ENCODE results near the gene LMF1.

LMF1 gene

DNA sequence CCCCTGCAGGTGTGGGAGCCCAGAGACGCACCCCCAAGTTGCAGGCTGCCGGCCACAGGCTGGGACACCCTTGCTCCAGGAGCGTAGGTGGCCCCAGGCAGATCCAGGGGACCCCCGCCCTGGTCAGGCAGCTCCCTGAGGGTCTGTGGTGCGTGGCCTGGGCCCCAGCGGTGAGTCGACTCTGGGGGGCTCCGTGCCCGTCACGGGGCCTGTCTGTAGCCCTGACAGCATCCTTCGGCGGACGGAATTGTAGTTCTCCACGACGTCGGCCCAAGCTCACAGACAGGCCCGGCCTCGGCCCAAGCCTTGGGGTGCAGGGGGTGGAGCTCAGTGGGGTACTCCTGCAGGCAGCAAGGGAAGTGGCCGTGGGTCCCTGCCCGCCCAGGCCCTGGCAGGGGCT, 82.9 kb downstream of the LMF1 start:
- TF ChIP-seq, protein P1, sequence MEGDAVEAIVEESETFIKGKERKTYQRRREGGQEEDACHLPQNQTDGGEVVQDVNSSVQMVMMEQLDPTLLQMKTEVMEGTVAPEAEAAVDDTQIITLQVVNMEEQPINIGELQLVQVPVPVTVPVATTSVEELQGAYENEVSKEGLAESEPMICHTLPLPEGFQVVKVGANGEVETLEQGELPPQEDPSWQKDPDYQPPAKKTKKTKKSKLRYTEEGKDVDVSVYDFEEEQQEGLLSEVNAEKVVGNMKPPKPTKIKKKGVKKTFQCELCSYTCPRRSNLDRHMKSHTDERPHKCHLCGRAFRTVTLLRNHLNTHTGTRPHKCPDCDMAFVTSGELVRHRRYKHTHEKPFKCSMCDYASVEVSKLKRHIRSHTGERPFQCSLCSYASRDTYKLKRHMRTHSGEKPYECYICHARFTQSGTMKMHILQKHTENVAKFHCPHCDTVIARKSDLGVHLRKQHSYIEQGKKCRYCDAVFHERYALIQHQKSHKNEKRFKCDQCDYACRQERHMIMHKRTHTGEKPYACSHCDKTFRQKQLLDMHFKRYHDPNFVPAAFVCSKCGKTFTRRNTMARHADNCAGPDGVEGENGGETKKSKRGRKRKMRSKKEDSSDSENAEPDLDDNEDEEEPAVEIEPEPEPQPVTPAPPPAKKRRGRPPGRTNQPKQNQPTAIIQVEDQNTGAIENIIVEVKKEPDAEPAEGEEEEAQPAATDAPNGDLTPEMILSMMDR (IDR thresholded peaks at IDR 0.05): no peak

DNA sequence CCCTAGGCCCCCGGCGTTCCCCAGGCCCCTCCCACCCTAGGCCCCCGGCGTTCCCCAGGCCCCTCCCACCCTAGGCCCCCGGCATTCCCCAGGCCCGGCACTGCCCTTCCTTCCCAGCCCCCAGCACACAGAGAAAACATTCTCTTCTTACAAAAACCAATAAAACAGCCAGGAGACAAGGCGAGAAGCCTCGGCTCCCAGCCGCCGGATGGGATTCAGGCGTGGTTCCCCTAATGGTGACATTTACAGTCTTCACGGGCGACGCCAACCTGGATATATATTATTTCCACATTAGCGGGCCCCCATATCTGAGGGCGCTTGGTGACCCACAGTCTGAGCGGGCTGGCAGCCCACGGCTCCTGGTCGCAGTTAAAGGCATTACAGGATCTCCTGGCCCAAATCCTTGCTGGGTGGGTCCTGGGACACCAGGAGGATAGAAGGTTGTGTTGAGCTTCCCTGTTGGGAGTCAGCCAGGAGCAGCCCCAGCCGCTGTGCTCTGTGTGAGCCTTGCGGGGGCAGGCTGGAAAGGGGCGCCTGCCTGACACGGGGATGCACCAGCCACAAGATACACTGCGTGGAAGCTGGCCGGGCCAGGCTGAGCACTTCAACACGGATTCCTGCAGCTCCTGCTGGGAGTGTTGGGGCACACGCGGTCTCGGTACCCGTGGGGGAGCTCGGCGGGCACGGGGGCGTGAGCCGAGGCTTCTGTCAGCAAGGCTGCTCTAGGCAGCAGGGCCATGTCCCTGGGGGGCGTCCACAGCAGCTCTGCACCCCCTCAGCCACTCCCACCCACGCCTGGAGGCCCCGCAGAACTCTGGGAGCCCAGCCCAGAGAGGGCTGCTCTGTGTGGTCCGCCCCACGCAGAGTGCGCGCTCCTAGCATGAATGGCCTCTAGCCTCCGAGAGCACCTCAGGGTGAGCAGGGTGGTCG, 83.7 kb downstream of the LMF1 start:
- TF ChIP-seq, protein P1 (IDR thresholded peaks at IDR 0.05): no peak

DNA sequence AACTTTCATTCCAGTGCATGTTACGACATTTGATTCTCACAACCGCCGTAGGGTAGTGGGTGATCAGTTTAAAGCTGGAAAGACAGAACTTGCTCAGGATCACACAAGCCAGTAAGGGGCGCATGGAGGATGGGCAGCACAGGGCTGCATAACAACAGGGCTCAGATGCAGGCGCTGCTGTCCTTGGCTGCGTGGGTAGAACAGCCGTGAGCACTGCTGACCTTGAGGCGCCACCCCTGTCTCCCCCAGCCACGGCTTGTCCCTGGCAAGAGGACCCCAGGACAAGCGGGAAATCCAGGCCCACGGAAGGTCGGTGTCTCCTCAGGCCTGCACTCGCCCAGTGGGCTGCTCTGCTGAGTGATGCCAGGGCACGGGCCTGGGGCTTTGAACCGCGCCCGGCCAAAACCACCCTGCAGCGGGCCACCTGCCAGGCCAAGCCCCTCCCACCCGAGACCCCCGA, 84.7 kb downstream of the LMF1 start:
- TF ChIP-seq, protein P1 (IDR thresholded peaks at IDR 0.05): no peak

DNA sequence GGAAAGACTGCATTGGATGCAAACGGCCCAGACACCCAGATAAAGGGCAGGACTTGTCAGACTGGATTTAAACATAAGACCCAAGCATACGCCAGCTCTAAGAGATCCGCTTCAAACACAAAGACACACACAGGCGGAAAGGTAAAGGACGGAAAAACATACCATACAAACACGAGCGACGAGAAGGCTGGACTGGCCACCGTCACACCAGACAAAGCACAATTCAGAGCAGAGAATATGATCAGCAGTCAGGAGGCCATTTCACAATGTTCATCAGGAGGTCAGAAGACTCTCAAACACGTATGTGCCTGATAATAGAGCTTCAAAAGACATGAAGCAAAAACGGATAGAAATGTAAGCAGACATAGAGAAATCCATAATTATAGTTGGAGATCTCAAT, 85.4 kb downstream of the LMF1 start:
- TF ChIP-seq, protein P1 (IDR thresholded peaks at IDR 0.05): no peak

DNA sequence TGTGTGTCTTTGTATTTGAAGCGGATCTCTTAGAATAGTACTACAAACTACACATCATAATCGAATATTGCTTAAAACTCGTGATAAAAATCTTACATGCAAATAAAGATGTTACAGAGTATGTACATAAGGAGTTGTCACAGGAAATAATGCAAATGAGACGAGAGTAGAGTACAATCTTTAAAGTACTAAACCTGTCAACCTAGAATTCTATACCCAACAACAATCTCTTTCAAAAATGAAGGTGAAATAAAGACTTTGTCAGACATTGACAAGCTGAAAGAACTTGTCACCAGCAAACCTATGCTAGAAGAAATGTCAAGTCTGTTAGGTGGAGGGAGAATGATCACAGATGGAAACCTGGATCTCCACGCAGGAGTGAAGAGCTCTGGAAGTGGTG, 86.6 kb downstream of the LMF1 start:
- TF ChIP-seq, protein P1 (IDR thresholded peaks at IDR 0.05): no peak

DNA sequence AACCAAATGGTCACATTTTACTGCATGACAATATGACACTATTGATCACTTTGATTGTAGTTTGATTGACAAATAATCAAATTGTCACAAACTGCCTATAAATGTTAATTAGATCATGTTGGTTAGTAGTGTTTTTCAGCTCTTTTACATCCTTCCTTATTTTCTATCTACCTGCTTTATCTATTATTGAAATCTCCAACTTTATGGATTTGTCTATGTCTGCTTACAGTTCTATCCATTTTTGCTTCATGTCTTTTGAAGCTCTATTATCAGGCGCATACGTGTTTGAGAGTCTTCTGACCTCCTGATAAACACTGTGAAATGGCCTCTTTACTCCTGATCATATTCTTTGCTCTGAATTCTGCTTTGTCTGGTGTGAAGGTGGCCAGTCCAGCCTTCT, 87.0 kb downstream of the LMF1 start:
- TF ChIP-seq, protein P1 (IDR thresholded peaks at IDR 0.05): no peak

DNA sequence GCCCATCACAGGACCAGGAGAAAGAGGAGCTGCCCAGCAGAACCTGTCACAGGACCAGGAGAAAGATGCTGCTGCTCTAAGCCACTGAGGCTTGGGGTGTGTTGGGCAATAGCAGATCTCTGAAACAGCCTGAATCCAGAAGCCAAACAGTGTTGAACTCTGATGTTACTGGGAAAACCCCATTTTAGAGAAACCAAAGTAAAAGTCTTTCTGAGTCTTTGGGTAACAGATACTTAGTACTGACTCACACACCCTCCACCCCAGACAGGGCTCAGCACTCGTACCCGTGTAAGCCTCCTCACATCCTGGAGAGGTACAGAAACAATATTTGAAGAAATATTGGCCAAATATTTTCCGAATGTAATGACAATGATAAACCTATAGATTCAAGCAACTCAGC, 87.4 kb downstream of the LMF1 start:
- TF ChIP-seq, protein P1 (IDR thresholded peaks at IDR 0.05): no peak

All from LNCAP (cell line).